GM21423 (cell line): ENCODE results near the gene PIP5K1C.
"Not testable (repeated sequence)": the region's sequence is repeated elsewhere in the genome, so short reads cannot be mapped to it uniquely, and the experiment has no call there.

ENCODE experiments used
- ATAC-seq: cut with Tn5 transposase; IDR thresholded peaks from one replicate; pipeline ENCODE4 v1.9.1; 2021; ENCODE audit warnings: mild to moderate bottlenecking, moderate library complexity; ENCODE audit not compliant: unreplicated experiment

PIP5K1C gene

GRCh38 chr19:3661284-3662238, 38.7 kb downstream of the PIP5K1C start:
- no peak for ATAC-seq

- no peak for ATAC-seq
Observed at GRCh38 chr19:3660493-3661219, 39.6 kb downstream of the PIP5K1C start.

- ATAC-seq, result no peak
Observed at GRCh38 chr19:3659746-3660112, 40.5 kb downstream of the PIP5K1C start.

DNA sequence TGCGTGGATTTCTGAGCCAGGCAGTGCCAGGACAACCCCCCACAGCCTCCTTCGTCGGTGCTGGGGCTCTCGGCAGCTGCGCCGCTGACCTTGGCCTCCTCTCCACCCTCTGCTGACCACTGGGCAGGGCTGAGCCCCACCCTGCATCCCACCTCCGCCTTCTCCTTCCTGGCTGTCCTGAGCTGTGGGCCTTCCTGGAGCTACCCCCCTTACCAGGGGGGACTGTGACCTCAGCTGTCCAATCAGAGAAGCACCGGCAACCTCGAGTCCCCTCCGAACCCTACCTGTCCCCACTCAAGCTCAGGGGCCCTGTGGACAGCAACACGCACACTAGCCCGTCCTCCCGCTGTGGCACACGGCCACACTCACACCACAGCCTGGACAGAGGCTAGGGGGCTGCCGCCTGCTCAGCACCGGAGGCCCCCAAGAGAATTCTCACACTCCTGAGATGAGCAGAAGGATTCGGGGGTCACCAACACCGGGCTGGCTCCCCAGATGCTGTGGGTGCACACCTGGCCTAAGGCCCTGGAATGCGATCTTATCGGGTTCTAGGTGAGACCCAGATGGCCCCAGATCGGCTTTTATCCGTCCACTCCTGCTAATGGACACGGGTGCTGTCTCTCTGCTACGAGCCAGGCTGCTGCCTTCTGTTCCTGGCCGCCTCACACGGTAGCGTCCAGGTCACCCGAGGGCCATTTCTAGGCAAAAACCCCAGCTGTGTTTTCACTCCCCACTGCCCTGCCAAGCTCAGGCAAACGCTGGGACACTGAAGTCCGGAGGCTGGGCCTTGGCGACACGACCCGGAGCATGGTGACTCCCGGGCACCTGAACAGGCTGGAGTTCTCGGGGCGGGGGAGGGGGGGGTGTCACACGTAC, 41.2 kb downstream of the PIP5K1C start:
- ATAC-seq, result no peak

DNA sequence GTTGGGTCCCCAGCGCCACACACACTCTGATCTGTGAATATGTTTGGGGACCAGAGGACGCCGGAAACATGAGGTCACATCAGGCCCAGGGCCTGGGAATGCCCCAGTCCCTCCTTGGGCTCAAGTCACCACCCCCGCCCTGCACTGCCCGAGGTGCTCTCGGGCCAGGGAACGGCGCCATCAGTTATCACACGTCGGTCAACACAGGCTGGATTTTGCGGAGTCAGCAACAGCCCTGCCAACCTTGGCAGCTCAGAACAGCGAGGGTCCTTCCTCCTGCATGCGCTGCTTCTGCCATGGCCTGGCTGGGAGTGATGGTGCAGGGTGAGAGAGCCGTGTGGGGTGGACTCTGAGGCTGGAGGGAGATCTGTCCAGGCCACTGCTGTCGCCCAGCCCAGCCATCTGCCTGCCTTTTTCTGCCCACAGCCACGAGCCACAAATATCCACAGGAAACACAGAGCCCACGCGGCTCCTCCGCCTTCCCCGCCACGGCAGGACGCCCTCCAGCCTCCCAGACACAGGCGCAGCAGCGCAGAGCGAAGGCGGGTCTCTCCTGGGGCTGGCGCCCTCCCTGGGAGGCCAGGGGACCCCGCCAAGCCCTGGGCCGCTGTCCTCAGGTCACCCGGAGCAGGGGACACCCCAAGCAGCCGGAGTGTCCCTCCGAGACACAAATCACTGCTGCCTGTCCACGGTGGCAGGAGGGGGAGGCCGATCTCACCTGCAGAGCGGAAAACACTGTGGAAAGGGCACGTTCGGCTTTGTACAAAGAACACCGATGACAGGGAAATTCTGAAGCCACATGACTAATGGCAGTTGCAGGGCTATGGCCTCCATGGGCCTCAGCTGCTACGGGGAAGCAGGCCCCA, 42.0 kb downstream of the PIP5K1C start:
- ATAC-seq, result no peak

GRCh38 chr19:3657395-3657769, 42.9 kb downstream of the PIP5K1C start:
- no peak for ATAC-seq

GRCh38 chr19:3656747-3657394, 43.4 kb downstream of the PIP5K1C start:
- no peak for ATAC-seq

DNA sequence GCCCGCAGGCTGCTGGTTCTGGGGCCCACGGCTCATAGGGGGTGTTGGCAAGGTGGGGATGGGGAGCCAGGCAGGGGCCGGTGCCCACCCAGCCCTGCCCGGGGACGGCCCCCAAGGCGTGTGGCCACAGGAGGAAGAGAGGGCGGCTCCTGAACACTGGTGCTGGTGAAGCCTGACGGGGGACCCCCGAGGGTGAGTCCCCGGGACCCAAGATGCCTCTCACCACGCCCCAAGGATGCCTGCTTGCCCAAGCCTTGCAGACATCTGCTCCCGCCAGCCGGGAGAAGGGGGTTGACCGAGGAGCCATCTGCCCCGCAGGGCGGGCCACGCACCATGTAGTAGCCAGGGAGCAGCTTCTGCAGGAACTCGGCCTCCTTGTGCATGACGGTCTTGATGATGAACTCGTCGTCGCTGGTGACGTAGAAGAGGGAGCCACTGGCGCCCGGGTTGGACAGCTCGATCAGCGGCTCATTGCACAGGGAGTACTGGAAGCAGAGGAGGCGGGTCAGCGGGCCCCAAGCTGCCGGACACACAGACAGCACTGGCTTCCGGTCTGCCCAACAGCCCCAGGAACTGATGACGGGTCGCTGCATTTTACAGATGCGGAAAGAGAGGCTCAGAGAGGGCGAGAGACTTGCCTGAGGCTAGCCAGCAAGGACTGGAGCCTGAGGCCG, 44.1 kb downstream of the PIP5K1C start:
- ATAC-seq, result no peak

DNA sequence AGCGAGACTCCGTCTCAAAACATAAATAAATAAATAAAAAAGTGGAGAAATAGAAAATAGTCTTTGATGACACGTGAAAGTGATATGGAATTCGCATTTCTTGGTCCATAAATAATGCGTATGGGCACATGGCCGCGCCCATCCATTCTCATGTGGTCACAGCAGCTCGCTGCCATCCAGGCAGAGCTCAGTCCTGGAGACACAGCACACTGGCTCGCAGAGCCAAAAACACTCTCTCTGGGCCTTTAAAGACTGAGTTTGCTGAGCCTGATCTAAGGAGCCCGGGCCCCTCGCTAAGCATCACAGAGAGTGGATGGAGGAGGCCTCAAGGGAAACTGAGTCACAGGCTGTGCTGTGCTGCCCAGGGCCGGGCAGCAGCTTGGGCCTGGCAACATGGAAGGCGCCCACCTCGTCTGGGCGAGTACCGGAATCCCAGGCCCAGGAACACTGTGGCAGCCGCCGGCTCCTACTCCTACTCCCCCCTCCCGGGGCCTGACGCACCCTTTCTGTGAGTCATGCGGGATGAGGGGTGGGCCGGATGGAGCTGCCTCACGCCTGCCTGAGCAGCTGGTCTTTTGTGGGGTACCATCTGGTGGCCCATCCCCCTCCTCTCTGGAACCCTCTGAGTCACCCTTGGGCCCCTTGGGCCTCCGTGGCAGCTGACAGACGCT, 44.7 kb downstream of the PIP5K1C start:
- no peak for ATAC-seq

- no peak for ATAC-seq
Observed at GRCh38 chr19:3653865-3654513, 46.3 kb downstream of the PIP5K1C start.

- ATAC-seq, result no peak
Observed at GRCh38 chr19:3653081-3653795, 47.0 kb downstream of the PIP5K1C start.

- ATAC-seq, result no peak
Observed at GRCh38 chr19:3652422-3652821, 47.8 kb downstream of the PIP5K1C start.

DNA sequence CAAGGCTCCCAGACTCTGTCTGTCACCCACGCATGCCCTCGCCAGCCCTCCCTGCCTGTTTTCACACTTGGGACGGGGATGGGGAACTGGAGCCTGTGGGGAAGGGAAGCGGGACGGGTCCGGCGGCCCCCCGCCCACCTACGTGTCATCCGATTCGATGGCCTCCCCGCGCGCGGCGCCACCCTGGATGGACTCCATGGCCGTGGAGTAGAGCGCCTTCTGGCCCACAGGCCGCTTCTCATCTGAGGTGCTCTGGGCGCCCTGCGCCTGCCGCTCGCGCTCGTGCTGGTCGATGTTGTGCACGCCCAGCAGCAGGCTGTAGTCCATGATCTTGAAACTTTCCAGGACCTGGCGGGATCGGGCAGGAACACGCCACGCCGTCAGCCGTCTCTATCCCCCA, 48.6 kb downstream of the PIP5K1C start:
- ATAC-seq, result no peak

DNA sequence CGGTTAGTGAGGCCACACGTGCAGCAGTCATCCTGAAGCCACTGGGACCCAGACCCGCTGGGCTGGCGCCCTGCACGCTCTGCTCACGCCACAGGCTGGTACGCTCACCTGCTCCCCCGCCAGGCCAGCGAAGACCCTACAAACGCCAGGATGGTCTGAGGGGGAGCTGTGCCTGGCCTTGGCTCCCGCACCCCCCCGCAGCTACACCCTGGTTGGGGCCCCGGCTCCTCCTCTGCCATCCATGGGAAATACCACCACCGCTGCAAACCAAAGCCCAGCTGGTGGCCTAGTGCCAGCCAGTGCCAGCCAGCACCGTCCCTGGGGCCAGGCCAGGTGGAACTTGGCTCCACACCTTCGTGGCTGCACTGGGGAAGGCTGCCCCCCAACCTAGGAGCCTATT, 50.4 kb downstream of the PIP5K1C start:
- ATAC-seq, result no peak

DNA sequence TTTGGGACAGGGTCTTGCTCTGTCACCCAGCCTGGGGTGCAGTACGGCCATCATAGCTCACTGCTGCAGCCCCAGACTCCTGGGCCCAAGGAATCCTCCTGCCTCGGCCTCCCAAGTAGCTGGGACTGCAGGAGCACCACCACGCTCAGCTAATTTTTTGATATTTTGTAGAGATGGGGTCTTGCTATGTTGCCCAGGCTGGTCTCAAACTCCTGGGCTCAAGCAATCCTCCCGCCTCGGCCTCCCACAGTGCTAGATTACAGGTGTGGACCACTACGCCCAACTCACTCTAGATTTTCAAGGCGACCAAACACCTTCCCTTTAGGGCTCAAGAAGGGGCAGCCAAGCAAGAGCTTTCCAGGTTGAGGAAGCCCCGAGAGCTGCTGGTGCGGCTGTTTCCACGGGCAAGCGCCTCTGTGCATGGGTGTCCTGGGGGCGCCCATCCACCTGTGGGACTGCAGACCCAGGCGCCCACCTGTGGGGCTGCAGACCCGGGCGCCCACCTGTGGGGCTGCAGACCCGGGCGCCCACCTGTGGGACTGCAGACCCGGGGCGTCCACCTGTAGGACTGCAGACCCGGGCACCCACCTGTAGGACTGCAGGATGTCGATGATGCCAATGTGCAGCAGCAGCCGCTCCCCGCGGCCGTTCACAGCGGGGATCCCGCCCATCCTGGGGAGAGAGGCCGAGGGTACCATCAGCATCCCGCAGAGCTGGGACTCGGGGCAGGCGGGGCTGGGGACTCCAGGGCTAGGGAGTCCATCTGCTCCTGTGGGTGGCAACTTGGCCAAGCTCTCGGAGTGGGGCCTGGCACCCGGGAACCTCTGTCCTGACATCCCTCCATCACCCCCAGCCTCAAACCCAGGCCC, 52.0 kb downstream of the PIP5K1C start:
- ATAC-seq, result no peak

DNA sequence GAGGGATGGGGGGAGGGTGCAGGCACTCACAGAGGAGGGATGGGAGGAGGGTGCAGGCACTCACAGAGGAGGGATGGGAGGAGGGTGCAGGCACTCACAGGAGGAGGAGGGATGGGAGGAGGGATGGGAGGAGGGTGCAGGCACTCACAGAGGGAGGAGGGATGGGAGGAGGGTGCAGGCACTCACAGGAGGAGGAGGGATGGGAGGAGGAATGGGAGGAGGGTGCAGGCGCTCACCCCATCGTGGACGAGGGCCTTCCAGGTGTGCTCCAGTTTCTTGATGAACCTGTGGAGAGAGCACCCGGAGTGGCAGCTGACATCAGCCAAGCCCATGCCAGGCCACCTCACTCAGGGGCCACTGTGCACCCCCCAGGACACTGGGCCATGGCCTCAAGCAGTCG, 53.2 kb downstream of the PIP5K1C start:
- ATAC-seq, result not testable (repeated sequence)
